HCT116 (cell line): ENCODE results near the gene SIGLEC5.

Experiments
- EZH2 ChIP-seq: fragments of 200-600 bp; sonication (generic); IDR thresholded peaks from 2 replicates; pipeline ENCODE4 v1.6.1; 2017; ENCODE audit warnings: antibody characterized with exemption, mixed run types
- POLR2A ChIP-seq: IDR thresholded peaks from 2 replicates; pipeline ENCODE4 v1.7.0; 2011; ENCODE audit warnings: borderline replicate concordance; ENCODE audit not compliant: insufficient read depth, insufficient read length; ENCODE audit errors: extremely low read depth
- POLR2AphosphoS5 ChIP-seq: IDR thresholded peaks from 2 replicates; pipeline ENCODE4 v1.6.1; 2011; ENCODE audit warnings: mild to moderate bottlenecking, low read depth, low read length, moderate library complexity
- TF ChIP-seq, protein P1 (sequence below), 3 experiments: fragments of 200-600 bp in 1 of 3; sonication (generic) in 1 of 3; IDR thresholded peaks in 2 of 3; conservative IDR thresholded peaks in 1 of 3; 2 replicates each; pipeline ENCODE4 v1.5.1; 2012 to 2017; ENCODE audit warnings: low read depth in 2 of 3, low read length in 2 of 3, antibody characterized with exemption in 1 of 3, borderline replicate concordance in 1 of 3, control low read depth in 1 of 3, mild to moderate bottlenecking in 1 of 3, mixed read lengths in 1 of 3, mixed run types in 1 of 3, moderate library complexity in 1 of 3; ENCODE audit not compliant: insufficient read depth in 1 of 3
- TF ChIP-seq, protein P2 (sequence below): IDR thresholded peaks from 2 replicates; pipeline ENCODE4 v1.6.1; 2012

DNA sequence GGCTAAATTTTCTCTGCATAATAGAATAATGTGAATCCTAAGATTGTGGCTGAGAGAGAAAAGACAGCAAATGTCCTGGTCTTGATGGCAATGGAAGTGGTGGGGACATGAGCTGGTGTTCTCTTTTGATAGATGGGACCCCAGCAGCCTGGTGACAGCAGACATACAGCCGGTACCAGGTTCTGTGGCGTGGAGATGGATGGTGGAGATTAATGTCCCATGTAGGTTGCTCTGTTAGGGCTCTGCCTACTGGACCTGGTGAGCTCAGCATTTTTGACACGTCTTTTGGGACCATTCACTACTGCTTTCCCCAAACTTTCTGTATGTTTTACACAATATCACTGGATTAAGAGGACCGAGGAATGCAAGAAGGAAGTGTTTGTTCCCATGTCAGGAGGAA lies 24.6 kb upstream of the SIGLEC5 start:
- TF ChIP-seq, protein P1, sequence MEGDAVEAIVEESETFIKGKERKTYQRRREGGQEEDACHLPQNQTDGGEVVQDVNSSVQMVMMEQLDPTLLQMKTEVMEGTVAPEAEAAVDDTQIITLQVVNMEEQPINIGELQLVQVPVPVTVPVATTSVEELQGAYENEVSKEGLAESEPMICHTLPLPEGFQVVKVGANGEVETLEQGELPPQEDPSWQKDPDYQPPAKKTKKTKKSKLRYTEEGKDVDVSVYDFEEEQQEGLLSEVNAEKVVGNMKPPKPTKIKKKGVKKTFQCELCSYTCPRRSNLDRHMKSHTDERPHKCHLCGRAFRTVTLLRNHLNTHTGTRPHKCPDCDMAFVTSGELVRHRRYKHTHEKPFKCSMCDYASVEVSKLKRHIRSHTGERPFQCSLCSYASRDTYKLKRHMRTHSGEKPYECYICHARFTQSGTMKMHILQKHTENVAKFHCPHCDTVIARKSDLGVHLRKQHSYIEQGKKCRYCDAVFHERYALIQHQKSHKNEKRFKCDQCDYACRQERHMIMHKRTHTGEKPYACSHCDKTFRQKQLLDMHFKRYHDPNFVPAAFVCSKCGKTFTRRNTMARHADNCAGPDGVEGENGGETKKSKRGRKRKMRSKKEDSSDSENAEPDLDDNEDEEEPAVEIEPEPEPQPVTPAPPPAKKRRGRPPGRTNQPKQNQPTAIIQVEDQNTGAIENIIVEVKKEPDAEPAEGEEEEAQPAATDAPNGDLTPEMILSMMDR (IDR thresholded peaks at IDR 0.05 in 2 of 3, conservative IDR thresholded peaks at IDR 0.05 in 1 of 3; ENCODE audit: borderline replicate concordance in 1 of 3, insufficient read depth in 1 of 3, low read depth in 2 of 3, low read length in 2 of 3): no peak
- TF ChIP-seq POLR2A (no peak), POLR2AphosphoS5 (no peak), EZH2 (no peak)
- TF ChIP-seq, protein P2, sequence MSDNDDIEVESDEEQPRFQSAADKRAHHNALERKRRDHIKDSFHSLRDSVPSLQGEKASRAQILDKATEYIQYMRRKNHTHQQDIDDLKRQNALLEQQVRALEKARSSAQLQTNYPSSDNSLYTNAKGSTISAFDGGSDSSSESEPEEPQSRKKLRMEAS: no peak
